Cardiac muscle cell (in vitro differentiated cells and primary cell): Measurements from ENCODE around the gene RAB43. TPM values are rescaled to one million over a fixed set of nuclear protein-coding genes. Genes with fewer than 3 reads are reported as not detected.
"Not testable (repeated sequence)": the region's sequence is repeated elsewhere in the genome, so short reads cannot be mapped to it uniquely, and the experiment has no call there.

Experiments
- DNase-seq, 2 donors: peaks; one replicate each; pipeline versions ENCODE4 v3.0.0 to v3.0.0-alpha.2; 2010 to 2017; ENCODE audit warnings: low read depth in 1 of 2, low spot score in 1 of 2
- H3K27ac ChIP-seq: fragments of 200-600 bp; sonication (generic); 2 replicates; pipeline ENCODE4 v1.5.1; 2016
- H3K27me3 ChIP-seq: fragments of 200-600 bp; sonication (generic); 2 replicates; pipeline ENCODE4 v1.6.0; 2016; ENCODE audit warnings: control low read depth
- H3K36me3 ChIP-seq: fragments of 200-600 bp; sonication (generic); 2 replicates; pipeline ENCODE4 v1.5.1; 2016; ENCODE audit warnings: control low read depth
- H3K4me1 ChIP-seq: fragments of 200-600 bp; sonication (generic); 2 replicates; pipeline ENCODE4 v1.8.1; 2017; ENCODE audit warnings: low read depth, mild to moderate bottlenecking, mixed run types
- H3K4me3 ChIP-seq: fragments of 200-600 bp; sonication (generic); 2 replicates; pipeline ENCODE4 v1.5.1; 2016; ENCODE audit warnings: mild to moderate bottlenecking
- H3K9me3 ChIP-seq: fragments of 200-600 bp; sonication (generic); 2 replicates; pipeline ENCODE4 v1.5.1; 2017; ENCODE audit warnings: low read depth, mild to moderate bottlenecking, control low read depth
- polyA plus RNA-seq: library from polyadenylated mRNA; unstranded; fragments of >200 nt; fragmentation: Nextera tagmentation; extraction: Ambion mirVana; gene quantifications from 2 replicates; pipeline ENCODE4 v1.2.1, GENCODE V29; 2016
- total RNA-seq: library from RNA; depleted of rRNA; stranded (reverse); fragments of >200 nt; gene quantifications from 2 replicates; pipeline ENCODE4 v1.2.3, GENCODE V29; 2016
- TF ChIP-seq, protein P1 (sequence below): IDR thresholded peaks from 2 replicates; pipeline ENCODE4 v1.5.1; 2012; ENCODE audit warnings: low read depth, mild to moderate bottlenecking, low read length

RAB43 gene
- total and polyA plus RNA-seq, 2 experiments from 2014 or later = 8.5 to 11.4 TPM

DNA sequence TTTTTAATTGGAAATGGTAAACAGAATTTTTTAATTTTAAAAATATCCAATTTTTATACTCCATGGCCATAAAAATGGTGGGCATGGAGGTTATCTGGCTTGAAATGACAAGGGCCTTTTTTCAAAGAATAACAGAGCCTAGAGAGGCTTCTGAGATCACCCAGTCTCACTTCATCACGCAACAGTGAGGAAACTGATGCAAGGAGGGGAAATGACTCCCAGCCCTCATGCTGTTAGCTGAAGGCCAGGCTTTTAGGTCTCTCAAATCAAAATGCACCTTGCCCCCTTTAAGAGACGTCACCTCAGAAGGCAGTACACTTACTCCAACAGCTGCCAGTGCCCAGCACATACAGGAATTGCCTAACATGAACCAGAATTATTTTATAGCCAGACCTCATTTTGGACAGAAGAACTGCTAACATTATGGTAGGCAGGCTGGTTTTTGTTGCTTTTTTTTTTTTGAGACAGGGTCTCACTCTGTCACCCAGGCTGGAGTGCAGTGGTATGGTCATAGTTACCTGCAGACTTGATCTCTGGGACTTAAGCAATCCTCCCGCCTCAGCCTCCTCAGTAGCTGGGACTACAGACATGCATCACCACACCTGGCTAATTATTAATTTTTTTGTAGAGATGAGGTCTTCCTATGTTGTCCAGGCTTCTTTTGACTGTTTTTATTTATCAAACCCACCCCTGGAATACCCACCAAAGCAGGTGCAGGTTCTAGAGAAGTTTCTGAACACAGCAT lies 9.1 kb downstream of the RAB43 start:
- H3K27ac ChIP-seq = no peak overlapping the region

DNA sequence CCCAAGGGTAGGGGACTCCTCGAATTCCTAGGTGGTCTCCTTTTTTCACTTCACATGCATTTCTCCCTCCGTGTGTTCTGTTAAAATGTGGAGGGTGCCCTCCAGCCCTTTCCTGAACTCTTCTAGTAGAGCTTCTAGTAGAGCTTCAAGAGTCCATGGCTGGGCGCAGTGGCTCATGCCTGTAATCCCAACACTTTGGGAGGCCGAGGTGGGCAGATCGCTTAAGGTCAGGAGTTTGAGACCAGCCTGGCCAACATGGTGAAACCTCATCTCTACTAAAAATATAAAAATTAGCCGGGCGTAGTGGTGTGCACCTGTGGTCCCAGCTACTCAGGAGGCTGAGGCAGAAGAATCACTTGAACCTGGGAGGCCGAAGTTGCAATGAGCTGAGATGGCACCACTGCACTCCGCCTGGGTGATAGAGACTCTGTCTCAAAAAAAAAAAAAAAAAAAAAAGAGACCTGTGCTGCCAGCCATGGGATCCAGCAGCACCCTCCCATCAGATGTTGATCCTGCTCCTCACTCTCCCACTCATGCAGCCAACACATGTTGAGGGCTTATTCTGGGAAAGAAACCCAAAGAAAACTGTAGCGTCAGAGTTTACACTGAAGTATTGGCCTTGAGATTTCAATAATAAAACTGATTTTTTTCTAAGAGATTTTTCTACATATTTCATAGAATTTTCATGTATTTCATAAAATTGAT lies 10.4 kb downstream of the RAB43 start:
- H3K36me3 ChIP-seq, H3K27me3 ChIP-seq, DNase-seq, H3K4me1 ChIP-seq, H3K27ac ChIP-seq, H3K4me3 ChIP-seq, H3K9me3 ChIP-seq: not testable (repeated sequence)

More for the DNA sequence above, 9.1 kb downstream of the RAB43 start:
- H3K27me3 ChIP-seq = no peaks in the 10 kb centered on the region
- peak in 1 of 2 donors; percentile 54 for DNase-seq
- TF ChIP-seq, protein P1, sequence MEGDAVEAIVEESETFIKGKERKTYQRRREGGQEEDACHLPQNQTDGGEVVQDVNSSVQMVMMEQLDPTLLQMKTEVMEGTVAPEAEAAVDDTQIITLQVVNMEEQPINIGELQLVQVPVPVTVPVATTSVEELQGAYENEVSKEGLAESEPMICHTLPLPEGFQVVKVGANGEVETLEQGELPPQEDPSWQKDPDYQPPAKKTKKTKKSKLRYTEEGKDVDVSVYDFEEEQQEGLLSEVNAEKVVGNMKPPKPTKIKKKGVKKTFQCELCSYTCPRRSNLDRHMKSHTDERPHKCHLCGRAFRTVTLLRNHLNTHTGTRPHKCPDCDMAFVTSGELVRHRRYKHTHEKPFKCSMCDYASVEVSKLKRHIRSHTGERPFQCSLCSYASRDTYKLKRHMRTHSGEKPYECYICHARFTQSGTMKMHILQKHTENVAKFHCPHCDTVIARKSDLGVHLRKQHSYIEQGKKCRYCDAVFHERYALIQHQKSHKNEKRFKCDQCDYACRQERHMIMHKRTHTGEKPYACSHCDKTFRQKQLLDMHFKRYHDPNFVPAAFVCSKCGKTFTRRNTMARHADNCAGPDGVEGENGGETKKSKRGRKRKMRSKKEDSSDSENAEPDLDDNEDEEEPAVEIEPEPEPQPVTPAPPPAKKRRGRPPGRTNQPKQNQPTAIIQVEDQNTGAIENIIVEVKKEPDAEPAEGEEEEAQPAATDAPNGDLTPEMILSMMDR = no peak
- peaks cover 9% of the 10 kb centered on the region for H3K4me1 ChIP-seq
- no peak overlapping the region for H3K4me3 ChIP-seq
- no peaks in the 10 kb centered on the region for H3K36me3 ChIP-seq
- H3K9me3 ChIP-seq = no peaks in the 10 kb centered on the region

DNA sequence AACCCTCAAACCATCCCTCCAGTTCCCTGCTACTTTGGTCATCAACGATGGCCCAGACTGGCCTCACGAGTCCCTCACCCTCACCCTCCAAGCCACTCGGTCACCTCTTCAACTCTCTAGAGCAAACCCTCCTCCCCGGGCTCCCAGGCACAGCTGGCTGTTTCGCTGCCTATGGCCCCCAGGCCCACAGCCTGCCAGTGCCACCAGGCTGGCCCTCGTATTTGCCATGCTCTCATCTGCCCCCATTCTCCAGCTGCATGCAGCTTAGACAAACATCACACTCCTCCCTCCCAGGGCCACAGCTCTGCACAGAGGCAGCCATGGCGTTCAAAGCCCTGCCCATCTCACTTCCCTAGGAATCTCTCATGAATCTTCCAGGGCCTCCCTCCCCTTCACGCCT lies 13.8 kb downstream of the RAB43 start:
- TF ChIP-seq, protein P1 = no peak
- Histone ChIP-seq H3K4me3 (no peak overlapping the region), H3K4me1 (no peaks in the 10 kb centered on the region), H3K27ac (no peak overlapping the region), H3K9me3 (no peaks in the 10 kb centered on the region), H3K27me3 (no peaks in the 10 kb centered on the region), H3K36me3 (no peaks in the 10 kb centered on the region)
- DNase-seq = no peak

DNA sequence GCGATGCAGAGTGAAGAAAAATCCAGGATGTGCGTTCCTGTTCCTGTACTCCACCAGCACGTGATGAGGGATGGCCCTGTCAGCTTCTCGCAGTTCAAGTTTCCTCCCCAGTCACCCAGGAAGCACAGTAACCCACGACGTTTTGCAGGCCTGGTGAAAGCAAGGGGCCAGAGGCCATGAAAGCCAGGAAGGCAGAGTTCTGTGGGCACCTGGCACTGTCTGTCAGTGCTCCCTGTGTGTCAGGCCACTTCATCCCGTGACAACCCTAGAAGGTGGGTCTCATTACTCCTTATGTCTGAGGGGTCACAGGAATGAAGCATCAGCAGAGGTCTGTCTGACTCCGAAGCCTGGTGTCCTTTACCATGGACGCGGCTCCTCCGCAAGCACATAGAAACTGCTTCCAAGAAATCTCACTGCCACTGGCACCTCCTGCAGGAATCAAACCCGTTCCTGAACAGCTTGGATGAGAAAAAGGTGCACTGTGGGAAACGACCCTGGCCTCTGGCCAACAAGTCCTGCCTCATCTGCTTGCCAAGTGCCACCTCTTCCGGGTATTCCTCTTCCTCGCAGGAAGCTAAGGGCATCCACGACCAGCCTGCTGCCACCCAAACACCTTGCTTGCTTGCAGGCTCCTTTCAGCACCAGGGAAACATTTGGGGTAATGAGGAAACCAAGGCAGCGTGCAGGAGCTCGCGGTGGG lies 14.6 kb downstream of the RAB43 start:
- no peak overlapping the region for H3K4me3 ChIP-seq
- H3K9me3 ChIP-seq = no peaks in the 10 kb centered on the region
- no peaks in the 10 kb centered on the region for H3K27me3 ChIP-seq
- DNase-seq = no peak
- H3K27ac ChIP-seq = no peak overlapping the region
- H3K4me1 ChIP-seq = peaks cover 2% of the 10 kb centered on the region
- TF ChIP-seq, protein P1 = no peak
- H3K36me3 ChIP-seq = no peaks in the 10 kb centered on the region

DNA sequence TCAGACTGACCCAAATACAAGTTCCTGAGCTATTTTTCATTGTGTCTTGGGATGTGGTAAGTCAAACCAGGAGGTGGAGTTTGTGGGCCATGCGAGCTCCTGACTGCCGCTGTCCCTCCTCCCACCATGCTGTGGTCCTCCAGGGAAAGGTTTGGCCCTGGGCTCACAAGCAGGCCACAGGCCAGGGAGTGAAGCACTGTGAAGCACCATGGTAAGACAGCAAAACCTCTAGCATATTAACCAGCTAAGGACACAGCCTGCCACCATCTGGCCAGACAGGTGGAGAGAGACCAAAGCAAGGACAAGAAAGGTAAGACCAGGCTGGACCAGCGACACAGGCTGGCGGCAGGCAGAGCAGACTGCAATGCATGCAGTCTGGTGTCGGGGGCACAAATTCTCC lies 15.3 kb downstream of the RAB43 start:
- Histone ChIP-seq H3K4me3 (no peak overlapping the region), H3K36me3 (no peaks in the 10 kb centered on the region), H3K27me3 (no peaks in the 10 kb centered on the region), H3K9me3 (no peaks in the 10 kb centered on the region), H3K27ac (no peak overlapping the region), H3K4me1 (peaks cover 9% of the 10 kb centered on the region)
- TF ChIP-seq, protein P1 = no peak
- DNase-seq = no peak
